SK-N-SH treated with all-trans-retinoic acid at 6 μM for 48 hours (cell line): ENCODE measurements around the gene MSRB3.

Source experiments
- ARNTL ChIP-seq: fragments of 450-650 bp; formaldehyde crosslinking; IDR thresholded peaks from 2 replicates; pipeline ENCODE4 v1.5.0; 2020; ENCODE audit warnings: low read depth, mild to moderate bottlenecking, moderate library complexity, borderline replicate concordance
- BACH2 ChIP-seq: fragments of 250-450 bp; sonication (Bioruptor Pico); IDR thresholded peaks from 2 replicates; pipeline ENCODE4 v1.9.0; 2021; ENCODE audit warnings: mild to moderate bottlenecking, borderline replicate concordance
- CREB5 ChIP-seq: fragments of 250-450 bp; sonication (Bioruptor Pico); IDR thresholded peaks from 2 replicates; pipeline ENCODE4 v1.5.1; 2020; ENCODE audit warnings: low read depth, mild to moderate bottlenecking, moderate library complexity
- OSR1 ChIP-seq: fragments of 250-450 bp; sonication (Bioruptor Pico); IDR thresholded peaks from 2 replicates; pipeline ENCODE4 v1.8.0; 2022; ENCODE audit warnings: moderate library complexity, mild to moderate bottlenecking, inconsistent platforms
- PATZ1 ChIP-seq: fragments of 250-450 bp; sonication (Bioruptor Pico); IDR thresholded peaks from 2 replicates; pipeline ENCODE4 v1.8.0; 2020; ENCODE audit warnings: mild to moderate bottlenecking, moderate library complexity, borderline replicate concordance
- POU6F1 ChIP-seq: fragments of 250-450 bp; sonication (Bioruptor Pico); IDR thresholded peaks from 2 replicates; pipeline ENCODE4 v1.8.0; 2021; ENCODE audit warnings: low read depth, mild to moderate bottlenecking, moderate library complexity, borderline replicate concordance
- PPARA ChIP-seq: fragments of 250-450 bp; sonication (Bioruptor Pico); IDR thresholded peaks from 2 replicates; pipeline ENCODE4 v1.5.0; 2020; ENCODE audit warnings: mild to moderate bottlenecking, borderline replicate concordance
- RARB ChIP-seq: fragments of 250-450 bp; sonication (Bioruptor Pico); IDR thresholded peaks from 2 replicates; pipeline ENCODE4 v1.8.0; 2021; ENCODE audit warnings: mild to moderate bottlenecking, moderate library complexity
- ZNF565 ChIP-seq: fragments of 450-650 bp; formaldehyde crosslinking; conservative IDR thresholded peaks from 2 replicates; pipeline ENCODE4 v1.5.0; 2020; ENCODE audit warnings: low read depth, mild to moderate bottlenecking, moderate library complexity

GRCh38 chr12:65496617-65497016 is 218.1 kb downstream of the MSRB3 start:
- no peak for TF ChIP-seq PPARA
- no peak for TF ChIP-seq RARB (CRISPR knock-in tag)
- no peak for TF ChIP-seq POU6F1 (CRISPR knock-in tag)
- no peak for TF ChIP-seq PATZ1 (CRISPR knock-in tag)
- TF ChIP-seq OSR1 (CRISPR knock-in tag): no peak
- no peak for TF ChIP-seq ARNTL (CRISPR knock-in tag)
- TF ChIP-seq ZNF565: no peak
- TF ChIP-seq BACH2 (CRISPR knock-in tag): no peak
- no peak for TF ChIP-seq CREB5
